Measurements from ENCODE around the gene TMPRSS13.
A peak's percentile ranks its signal among the peaks of the same experiment; 100 is the strongest.

The TMPRSS13 gene

DNA sequence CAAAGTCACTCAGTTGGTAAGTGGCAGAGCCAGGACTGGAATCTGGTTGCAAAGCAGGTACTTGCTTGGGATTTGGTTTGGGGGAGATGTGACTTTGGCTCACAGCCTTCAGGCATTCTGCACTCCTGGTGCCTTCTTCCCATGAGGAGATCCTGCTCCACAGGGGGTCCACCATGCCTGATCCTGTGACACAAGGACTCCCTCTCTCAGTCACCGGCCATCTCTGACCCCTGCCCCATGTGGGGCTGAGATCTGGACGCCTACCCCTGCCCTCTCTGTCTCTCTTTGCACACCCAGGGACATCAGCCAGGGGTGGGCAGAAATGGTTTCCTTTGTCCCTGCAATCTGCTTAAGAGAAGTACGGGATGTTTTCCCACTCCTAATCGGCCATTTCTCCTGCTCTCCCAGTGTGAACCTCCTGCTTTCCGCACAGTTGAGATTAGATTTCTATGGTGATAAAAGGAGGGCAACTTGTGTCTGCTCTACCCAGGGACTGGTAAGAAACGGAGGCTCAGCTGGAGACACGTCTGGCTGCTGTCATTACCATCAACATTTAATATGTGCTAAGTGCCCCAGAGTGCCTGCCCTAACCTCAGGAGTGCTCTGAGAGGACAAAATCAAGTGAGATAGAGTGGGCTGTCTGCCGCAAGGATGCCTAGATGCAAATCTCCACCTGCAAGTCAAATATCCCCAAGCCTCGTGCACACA, 41.6 kb downstream of the TMPRSS13 start:
- no peak for DNase-seq (ENCODE audit: low read depth)

DNA sequence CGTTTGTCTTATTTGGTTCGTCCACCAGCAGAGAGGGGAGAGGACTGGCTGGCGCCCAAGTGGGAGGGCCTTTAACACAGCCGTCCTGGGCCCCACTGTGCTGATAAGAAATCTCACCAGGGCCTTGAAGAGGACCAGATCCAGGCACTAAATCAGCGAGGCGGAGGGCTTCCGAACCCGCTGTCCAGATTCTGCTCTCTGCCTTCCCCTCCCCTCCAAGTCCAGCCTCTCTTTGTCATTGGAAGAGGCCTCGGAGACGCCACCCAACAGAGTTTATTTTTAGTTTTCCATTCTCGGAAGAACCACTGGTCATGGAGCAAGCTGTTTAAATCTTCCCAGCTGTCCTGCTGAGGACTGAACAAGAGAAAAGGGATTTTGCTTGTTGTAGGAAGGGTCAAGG, 43.4 kb downstream of the TMPRSS13 start:
- DNase-seq (ENCODE audit: low read depth) = no peak

DNA sequence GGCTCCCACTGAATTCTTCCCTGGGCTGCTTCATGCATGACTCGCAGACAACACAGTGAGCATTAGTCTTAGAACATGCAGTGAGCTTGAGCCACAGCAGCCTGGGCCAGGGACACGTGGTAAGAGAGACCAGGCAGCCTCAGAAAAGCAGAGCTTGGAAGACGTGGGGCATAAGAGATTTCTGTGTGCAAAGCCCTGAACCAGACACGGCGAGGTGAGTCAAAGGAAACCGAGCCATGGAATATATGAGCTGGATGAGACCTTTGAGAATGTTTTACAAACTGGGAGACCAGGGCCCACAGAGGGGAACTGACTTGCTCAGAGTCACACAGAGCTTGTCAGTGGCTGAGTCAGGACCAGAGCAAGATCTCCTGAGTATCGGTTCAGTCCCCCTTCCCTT, 44.2 kb downstream of the TMPRSS13 start:
- DNase-seq (ENCODE audit: low read depth) = peak; percentile 26

DNA sequence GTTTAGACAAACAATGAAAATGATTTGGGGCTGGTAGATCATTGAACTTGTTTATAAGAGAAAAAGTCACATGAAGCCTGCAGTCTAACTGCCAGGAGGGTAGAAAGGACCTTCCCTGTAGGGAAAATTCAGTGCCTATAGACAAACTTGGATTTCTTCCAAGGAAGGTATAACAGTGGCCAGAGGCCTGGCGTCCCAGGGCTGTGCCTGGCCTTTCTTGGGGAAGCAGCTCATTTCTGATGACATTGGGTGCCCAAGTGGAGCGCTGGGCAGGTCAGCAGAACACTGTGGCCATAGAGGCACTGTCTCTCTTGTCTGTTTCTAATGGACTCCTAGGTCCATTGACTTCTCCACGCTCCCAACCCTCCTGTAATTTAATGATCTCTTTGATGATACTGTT, 46.1 kb downstream of the TMPRSS13 start:
- DNase-seq (ENCODE audit: low read depth) = no peak

DNA sequence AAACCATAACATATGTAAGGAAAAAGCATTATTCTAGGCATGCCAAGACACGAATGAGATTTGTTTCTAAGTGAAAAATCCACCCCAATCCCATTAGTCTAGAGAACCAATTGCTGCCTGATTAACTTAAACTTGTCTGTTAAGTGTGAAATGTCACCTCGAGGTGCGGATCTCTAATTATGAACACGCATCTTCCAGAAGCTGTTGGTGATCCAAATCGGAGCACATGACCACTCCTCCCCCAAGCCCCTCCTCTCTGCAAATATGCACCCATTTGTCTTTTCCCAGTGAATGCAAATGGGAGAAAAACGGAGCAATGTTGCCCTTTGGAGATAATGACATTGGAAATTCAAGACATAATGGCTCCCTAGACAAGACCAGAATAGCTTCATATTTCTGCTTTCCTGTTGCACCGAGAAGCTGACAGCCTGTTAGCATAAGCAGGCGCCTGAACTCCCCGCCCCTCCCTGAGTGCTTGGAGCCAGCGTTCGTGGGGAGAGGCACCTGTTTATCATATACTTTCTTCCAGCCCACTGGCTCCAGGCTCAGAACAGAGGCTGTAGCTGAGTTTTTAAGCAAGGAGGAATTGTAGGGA, 46.8 kb downstream of the TMPRSS13 start:
- no peak for DNase-seq (ENCODE audit: low read depth)

DNA sequence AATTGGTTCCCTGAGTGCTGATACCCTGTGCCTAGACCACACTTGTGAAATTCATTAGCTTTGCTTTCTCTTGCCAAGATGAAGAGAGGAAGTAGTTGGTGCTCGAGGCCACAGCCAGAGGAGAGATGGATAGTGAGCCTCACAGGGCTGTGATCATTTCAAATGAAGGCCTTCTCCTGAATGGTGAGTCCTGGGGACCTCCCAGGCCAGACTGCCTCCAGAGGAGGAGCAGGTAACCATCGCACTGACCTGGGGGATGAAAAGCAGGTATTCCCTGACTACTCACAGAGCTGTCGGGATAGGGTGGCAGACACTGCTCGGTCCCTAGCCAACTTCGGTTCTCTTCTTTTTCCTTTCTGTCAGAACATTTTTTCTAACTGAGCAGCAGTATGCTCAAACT, 48.0 kb downstream of the TMPRSS13 start:
- DNase-seq (ENCODE audit: low read depth) = no peak

DNA sequence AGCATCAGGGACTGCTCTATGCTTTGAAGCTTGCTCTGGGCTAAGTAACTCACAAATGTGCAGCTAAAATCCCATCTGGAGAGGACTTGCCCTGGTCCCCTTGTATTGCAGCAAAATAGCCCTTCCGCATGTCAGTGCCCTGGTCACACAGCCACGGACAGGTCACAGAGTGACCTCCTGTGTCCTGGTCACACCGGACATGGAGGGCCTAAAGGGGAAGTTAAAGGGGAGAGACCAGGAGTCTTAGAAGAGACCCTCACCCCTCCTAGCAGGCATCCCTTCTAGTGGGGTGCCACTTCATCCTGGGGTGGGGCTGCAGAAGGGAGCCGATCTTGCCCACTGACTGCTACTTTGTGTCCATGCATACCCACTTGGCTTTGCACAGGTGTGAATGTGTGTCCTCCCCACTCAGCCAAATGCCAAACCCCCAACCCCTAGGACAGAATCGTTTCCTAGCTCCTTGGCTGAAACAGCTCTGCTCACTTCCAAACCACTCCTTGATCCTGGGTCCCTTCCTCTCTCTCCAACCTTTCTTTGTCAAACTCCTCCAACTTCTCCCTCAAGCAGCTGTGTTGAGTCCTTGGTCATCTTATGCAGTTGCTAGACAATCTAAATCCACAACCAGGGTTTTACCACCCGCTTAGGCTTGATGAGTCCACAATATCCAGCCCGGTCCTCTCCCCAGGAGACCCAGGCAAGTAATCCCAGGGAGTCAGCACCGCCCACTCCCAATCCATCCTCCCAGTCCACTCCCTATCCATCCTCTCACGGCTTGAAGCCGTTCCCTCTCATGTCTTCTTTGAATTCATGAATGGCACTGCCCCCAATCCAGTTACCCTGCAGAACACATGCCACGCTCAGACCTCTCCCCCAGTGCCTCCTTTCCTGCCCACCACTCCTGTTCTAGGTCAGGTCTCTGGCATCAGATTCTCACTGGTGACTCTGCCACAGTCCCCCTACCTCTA, 49.4 kb downstream of the TMPRSS13 start:
- no peak for DNase-seq (ENCODE audit: low read depth)

DNA sequence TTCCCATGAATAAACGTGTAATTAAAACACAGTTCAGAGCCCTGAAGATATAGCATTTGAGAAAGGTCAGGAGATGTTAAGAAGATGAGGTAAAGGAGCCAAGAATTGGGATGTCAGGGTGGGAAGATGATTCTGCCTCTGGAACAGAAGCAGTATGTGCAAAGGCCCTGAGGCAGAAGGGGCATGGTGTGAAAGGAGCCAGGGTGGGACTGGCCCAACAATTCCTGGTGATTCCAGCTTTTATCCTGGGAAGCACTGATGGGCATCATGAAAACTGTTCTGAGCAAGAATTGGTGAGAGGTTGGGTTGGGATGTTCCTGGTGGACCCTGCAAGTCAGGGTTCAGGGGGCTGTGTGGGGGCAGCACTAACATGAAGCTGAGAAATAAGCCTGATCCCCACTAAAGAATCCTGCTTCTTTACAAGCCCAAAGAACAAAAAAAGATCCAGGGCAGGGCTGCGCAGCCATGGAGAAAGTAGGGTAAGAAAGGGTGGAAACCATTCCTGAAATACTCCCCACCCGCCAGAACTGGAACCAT, 50.2 kb downstream of the TMPRSS13 start:
- no peak for DNase-seq (ENCODE audit: low read depth)

DNA sequence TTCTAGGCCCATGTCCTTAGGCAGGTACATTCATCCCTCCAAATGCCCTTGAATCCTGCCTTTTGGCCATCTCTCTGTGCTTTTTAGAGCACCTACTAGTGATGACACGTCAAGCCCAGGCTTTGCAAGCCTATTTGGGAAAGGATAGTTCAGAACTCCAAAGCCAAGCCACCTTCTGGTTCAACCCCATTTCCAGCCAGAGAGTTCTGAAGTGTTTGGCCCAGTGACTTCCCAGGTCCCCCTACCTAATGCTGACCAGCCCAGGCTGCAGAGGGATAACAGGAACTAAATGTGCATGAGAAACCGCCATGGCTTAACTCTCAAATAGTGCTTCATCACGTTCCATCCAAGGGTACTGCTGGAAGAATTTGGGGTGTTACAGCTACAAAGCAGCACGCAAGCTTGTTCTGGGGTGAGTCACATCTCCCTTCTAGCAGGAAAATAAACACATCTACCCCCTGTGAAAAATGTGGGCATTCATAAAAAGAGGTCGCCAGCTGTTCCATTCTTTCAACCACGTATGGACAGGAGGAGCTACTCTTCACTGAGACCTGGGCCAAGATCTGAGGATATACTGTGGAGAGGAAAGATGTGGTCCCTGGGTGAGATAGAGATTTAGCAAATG, 50.8 kb downstream of the TMPRSS13 start:
- DNase-seq (ENCODE audit: low read depth) = no peak

DNA sequence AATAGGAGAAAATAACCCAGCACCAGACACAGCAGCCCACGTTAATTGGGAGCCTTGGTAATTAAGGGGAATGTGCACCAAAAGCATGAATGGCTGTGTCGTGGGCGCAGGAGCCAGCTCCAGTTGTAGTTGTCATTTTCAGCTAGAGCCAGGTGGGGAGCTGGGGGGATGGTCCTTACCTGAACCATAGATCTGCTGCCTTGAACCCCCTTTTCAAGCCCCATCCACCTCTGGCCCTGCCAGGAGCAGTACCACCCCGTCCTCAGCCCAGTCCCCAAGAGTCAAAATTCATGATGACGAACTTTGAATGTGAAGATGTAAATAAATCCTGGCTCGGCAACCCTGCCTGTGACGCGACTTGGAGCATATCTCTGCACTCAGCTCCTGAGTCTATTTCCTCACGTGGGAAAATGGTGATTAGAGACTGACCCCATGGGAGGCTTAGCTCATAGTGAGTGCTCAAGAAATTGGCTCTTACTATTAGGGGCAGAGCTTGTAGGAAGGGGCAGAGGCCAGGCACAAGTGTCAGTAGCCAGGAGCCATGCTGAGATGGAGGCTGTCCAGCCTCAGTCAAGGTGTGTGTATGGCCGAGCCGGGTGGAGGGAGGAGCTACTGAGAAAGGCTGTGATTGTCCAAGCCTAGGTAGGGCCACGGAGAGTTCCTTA, 52.0 kb downstream of the TMPRSS13 start:
- no peak for DNase-seq (ENCODE audit: low read depth)

DNA sequence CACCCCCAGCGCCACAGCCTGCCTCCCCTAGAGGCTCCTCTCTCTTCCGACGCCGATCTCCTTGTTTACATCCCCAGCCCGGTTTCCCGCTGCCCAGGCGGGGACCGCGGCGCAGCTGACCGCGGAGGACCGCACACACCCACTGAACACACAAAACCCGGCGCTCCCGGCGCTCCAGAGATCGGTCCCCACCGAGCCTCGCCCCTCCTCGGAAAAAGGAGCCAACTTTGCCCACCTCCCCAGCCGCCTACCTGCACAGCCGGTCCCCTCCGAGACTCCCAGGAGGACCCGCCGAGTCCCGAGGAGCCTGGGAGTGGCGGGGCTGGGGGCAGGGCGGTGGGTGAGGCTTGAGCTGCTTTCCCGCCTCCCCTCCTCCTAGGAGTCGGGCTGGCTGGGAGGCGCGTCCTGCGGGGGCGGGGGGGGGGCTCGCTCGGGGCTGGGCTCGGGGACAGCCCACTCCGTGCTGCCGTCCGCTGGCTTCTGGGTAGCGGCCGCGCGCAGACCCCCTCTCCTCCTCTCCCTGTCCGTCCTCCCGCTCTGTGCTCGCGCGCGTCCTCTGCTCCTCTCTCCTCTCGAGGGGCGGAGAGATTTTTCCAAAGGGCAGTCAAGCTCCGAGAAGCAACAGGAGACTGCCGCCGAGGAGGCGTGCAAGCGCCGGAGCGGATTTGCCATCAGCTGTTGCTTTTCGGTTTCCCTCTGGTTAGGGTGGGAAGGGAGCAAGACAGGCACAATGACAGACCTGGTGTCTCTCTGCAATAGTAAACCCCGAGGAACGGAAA, 52.7 kb downstream of the TMPRSS13 start, which contains the start of gene FXYD6:
Gene FXYD6 (minus strand): TSS at position 318 of the 779 bp plus-strand sequence. CDS start 33,882 bp downstream, outside the sequence.
- DNase-seq (ENCODE audit: low read depth) = no peak

DNA sequence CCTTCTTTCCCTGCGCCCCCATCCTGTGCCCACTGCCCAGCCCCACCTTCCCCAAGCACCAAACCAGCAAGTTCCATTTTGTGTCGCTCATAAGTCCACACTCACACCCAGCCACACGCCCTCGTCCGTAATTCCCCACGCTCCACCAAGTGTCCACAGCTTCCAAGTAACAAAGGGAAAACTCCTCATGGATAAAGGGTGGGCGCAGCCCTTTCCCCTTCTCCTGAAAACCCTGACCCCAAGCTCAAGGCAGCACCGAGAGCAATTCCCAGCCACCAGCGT, 53.2 kb downstream of the TMPRSS13 start:
- DNase-seq (ENCODE audit: low read depth) = no peak

DNA sequence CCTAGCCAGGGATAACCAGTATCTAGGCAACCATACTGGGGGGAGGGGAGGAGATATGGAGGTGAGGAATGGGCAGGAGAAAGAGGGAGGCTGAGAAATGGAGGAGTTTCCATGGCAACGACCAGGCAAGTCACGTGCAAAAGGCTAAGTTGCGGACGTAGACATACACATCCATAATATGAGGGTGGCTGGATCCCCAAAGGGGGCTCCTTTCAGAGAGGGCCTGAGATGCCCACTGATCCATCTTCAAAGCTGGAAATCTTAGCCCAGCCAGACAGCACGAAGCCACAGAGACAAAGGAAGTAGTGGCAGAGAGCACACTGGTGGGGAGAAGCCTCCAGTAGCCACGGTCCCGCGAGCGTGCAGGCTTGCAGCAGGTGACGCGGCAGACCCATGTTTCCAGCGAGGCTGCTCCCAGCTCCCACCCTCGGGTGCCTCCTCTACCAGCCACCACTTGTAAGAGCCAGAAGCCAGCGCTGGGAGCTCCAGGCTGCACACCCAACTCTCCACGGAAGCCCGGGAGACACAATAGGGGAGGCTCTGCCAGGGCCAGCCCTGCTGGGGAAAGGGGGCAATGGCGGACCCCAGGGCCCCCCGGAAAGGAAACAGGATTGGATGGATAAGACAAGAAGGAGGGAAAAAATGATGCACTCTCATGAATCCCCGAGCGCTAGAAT, 53.7 kb downstream of the TMPRSS13 start:
- no peak for DNase-seq (ENCODE audit: low read depth)

DNA sequence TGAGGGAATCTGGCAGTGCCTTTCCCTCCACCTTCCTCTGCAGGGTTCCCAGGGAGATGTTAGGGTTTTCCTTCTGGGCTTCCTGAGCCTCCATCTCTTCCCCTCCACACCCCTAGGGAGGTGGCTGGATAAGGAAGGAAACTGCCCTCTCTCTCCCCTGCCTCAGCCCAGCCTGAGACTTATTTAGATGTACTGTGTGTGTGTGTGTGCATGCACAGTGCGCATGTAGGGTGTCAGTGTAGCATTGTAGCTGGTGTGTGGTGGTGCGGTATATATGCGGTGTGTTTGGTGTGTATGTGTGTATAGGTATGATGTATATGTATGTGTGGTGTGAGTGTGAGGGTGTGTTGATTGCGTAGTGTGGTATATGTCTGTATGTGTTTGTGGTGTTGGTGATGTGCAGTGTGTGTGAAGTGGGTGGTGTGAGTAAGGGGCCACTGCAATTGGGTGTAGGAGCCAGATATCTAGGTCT, 54.3 kb downstream of the TMPRSS13 start:
- DNase-seq (ENCODE audit: low read depth) = no peak

DNA sequence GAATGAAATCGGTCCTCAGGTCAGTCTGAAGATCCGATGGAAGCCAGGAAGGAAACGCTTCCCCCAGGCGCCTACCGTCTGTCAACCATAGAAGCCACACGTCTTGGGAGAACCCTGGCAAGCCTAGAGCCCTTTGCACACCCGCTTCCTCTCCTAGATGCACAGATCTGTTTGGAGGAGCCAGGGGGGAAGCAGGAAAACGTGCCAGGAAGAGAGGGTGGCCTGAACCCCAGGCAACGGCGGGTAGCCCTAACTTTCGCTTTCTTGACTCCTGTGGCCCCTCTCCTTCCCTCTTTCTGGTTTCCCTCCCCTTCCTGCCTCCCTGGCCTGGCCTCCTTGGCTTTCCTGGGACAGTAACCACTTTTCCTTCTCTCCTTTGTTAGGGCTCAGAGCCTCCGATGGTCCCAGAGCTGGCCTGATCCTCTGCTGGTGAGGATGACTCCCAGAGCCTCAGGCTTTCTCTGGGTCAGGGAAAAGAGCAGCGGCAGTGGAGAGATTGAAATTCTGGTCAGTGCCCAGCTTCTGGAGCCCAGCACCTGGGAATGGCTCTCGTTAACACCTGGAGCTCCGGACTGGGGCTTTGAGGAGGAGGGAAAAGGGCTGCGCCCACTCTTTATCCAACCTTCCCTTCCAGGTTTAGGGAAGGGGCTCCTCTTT, 54.8 kb downstream of the TMPRSS13 start:
- DNase-seq (ENCODE audit: low read depth) = no peak

DNA sequence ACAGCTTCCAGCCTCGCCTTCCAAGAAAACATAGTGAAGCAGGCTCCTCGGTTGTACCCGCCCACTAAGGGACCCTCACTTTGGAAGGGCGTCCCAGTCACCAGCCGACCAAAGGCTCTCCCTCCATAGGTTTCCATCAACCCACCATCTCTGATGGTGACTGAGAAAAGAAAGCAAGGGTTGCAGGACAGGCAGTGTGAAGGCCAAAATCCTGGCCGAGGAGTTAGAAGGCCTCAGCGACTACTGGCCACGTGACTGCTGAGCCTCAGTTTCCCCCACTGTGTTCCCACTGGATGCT, 55.4 kb downstream of the TMPRSS13 start:
- no peak for DNase-seq (ENCODE audit: low read depth)

DNA sequence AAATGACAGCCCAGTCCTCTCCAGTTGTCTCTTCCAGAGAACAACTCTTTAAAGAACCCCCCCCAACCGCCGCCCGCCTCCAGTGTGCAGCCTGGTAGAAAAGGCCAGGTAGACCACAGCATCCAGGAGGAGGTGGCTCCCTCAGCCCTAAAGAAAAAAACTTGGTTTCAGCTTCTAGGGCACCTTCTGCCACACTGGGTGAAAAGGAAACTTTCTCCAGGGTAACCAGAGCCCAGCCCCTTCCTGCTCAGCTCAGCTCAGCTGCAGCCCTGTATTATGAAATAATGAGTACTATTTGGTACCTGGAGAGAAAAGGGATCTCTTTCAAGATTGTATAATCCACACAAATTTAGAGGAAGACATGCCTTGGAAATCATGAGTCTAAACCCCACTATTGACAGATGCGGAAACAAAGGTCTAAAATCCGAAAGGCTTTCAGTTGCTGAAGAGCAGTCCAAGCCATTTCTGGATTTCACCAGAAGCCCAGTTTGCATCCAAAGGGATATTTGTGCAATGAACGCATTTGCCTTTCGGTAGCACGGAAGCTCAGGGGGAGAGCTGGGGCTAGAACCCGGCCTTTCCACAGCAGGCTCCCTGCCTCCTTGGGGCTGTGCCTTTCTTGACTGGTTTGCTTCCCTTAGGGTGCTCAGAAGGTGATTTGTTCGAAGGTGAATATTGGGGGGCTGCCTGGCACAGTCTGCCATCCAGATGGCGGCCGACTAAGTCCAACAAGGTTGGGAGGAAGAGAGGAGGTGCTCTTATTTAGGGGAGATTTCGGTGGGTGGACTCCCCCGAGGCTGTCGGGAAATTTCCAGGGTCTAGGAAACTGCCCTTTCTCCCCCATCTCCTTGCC, 56.0 kb downstream of the TMPRSS13 start:
- DNase-seq (ENCODE audit: low read depth) = no peak

DNA sequence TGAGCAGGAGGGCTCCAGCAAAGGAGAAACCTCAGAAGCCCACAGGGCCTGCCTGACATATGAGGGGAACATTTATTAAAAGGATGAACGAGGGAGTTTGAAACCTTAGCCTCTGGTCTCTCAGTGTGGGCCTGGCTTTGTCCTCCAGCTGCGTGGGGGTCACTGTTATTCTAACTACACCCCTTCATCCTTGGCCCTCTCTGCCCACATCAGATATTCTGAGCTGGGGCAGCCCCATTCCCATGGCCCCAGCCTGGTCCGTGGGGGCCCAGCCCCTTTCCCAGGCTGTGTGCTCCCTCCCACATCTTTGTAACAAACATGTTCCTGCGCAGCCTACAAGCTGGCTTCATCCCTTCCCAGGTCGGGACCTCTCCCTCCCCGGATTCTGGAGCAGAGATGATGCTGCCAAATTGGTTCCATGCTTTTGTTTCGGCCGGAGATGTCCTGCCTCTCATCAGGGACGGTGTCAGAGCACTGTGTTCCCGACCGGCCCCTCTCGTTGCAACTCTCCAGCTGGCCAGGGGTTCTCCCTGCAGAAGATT, 56.7 kb downstream of the TMPRSS13 start:
- DNase-seq (ENCODE audit: low read depth) = no peak

DNA sequence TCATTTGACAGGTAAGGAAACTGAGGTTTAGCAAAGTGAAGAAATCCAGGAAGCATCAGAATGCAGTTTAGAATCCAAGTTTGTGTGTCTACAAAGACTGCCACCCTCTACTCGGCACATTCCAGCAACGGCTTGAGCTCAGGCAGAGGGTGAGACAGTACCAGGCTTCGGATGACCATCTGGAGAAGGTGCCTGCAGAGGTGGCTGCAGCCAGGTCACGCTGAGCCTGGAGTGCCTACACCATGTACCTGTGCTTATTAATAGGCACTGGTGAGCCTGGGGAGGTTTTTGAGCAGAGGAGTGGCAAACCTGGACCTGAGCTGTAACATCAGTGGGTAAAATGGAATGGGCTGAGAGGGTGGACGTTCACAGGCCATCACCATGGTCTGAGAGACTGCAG, 57.4 kb downstream of the TMPRSS13 start:
- no peak for DNase-seq (ENCODE audit: low read depth)
